A673 (cell line): ENCODE data around the gene STARD13.

Experiments used
- CTCF ChIP-seq: fragments of 300-800, 200-600 bp; sonication (generic); conservative IDR thresholded peaks from 2 replicates; pipeline ENCODE4 v1.5.1; 2017; ENCODE audit warnings: low read depth, mild to moderate bottlenecking, antibody characterized with exemption, low read length, moderate library complexity, mixed read lengths
- EZH2 ChIP-seq: fragments of 200-600 bp; sonication (generic); IDR thresholded peaks from 2 replicates; pipeline ENCODE4 v1.6.1; 2017; ENCODE audit warnings: borderline replicate concordance, low read depth, mild to moderate bottlenecking, mixed read lengths, antibody characterized with exemption, low read length; ENCODE audit not compliant: poor library complexity, severe bottlenecking

- TF ChIP-seq CTCF: no peak
- TF ChIP-seq EZH2: no peak
Measured at GRCh38 chr13:33227927-33228647, 57.5 kb downstream of the STARD13 start.
